Measurements from ENCODE around the gene NUP210. TPM values are rescaled to one million over a fixed set of nuclear protein-coding genes. Genes with fewer than 3 reads are reported as not detected.
"Not testable (repeated sequence)": the region's sequence is repeated elsewhere in the genome, so short reads cannot be mapped to it uniquely, and the experiment has no call there.

NUP210 gene
- total RNA-seq, 4 donors from 2014 or later: 9.8 to 24.6 (median 17.7) TPM

DNA sequence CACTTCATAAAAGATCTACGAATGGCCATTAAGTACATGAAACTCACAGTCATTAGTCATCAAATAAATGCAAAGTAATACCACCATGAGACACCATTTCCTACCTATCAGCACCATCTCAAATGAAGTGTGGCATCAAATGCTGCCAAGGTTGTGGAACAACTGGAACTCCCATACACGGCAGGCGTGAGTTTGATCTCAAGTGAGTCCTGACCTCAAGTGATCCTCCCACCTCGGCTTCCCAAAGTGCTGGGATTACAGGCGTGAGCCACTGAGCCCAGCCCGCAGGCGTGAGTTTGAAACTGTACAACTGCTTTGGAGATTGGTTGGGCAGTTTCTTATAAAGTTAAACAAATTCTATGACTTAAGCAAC lies 31.2 kb upstream of the NUP210 start:
- DNase-seq: peak; percentile 18 to 43
- 4 to 13% methylated on average over 7 of the region's 7 CpGs for WGBS, 2 donors
- intact Hi-C loops (cut with DNase I): loop anchor here (5.0 kb wide), 1 partner anchor 359 kb away; no protein-coding TSS in a partner anchor

DNA sequence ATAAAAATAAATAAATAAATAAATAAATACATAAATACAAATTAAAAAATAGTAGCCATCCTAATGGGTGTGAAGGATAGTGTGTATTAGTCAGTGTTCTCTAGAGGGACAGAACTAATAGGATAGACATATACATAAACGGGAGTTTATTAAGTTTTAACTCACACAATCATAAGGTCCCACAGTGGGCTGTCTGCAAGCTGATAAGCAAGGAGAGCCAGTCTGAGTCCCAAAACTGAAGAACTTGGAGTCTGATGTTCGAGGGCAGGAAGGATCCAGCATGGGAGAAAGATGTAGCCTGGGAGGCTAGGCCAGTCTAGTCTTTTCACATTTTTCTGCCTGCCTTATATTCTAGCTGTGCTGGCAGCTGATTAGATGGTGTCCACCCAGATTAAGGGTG lies 22.8 kb upstream of the NUP210 start:
- H3K27me3 ChIP-seq; DNase-seq; H3K4me3 ChIP-seq (replicated peaks in 1 of 3); H3K9me3 ChIP-seq; intact Hi-C loops (cut with DNase I); H3K4me1 ChIP-seq; H3K36me3 ChIP-seq; H3K27ac ChIP-seq: not testable (repeated sequence)
- 91 to 97% methylated on average over 2 of the region's 2 CpGs for WGBS, 2 donors

More for the DNA sequence above, 31.2 kb upstream of the NUP210 start:
- TF ChIP-seq, protein P1, sequence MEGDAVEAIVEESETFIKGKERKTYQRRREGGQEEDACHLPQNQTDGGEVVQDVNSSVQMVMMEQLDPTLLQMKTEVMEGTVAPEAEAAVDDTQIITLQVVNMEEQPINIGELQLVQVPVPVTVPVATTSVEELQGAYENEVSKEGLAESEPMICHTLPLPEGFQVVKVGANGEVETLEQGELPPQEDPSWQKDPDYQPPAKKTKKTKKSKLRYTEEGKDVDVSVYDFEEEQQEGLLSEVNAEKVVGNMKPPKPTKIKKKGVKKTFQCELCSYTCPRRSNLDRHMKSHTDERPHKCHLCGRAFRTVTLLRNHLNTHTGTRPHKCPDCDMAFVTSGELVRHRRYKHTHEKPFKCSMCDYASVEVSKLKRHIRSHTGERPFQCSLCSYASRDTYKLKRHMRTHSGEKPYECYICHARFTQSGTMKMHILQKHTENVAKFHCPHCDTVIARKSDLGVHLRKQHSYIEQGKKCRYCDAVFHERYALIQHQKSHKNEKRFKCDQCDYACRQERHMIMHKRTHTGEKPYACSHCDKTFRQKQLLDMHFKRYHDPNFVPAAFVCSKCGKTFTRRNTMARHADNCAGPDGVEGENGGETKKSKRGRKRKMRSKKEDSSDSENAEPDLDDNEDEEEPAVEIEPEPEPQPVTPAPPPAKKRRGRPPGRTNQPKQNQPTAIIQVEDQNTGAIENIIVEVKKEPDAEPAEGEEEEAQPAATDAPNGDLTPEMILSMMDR (IDR thresholded peaks at IDR 0.05): no peak
- no peak for TF ChIP-seq POLR2A (IDR thresholded peaks at IDR 0.05)
- Histone ChIP-seq H3K4me1 (peaks cover 0 to 5% of the 10 kb centered on the region in 2 donors), H3K9me3 (no peaks in the 10 kb centered on the region), H3K27me3 (no peaks in the 10 kb centered on the region), H3K4me3 (replicated peaks in 1 of 3) (peak overlapping the region; percentile 25 to 65 (median 43)), H3K27ac (peak overlapping the region in 1 of 3 donors; percentile 88), H3K36me3 (no peaks in the 10 kb centered on the region)

DNA sequence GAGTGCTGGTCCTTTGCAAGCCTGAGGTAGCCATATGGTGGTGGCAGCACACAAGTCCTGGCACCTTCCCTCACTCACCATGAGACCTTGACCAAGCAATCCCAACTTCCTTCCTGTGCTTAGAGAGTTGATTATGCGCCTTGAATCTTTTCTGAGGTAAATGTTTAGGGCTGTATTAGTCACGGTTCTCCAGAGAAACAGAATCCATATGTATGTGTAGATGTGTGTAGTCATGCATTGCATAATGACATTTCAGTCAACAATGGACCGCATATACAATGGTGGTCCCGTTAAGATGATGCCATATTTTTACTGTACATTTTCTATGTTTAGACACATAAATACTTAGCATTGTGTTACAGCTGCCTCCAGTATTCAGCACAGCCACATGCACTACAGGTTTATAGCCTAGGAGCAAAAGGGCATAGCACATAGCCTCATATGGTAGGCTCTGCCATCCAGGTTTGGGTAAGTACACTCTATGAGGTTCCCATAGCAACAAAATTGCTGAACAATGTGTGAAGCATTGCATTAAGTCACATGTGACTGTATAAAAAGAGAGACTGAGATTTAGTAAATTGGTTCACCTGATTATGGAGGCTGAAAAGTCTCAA lies 20.2 kb upstream of the NUP210 start:
- 72 to 73% methylated on average over 4 of the region's 4 CpGs for WGBS, 2 donors
- no peak for TF ChIP-seq POLR2A (IDR thresholded peaks at IDR 0.05)
- TF ChIP-seq, protein P1 (IDR thresholded peaks at IDR 0.05): no peak
- Histone ChIP-seq H3K4me3 (replicated peaks in 1 of 3) (no peak overlapping the region), H3K27me3 (no peaks in the 10 kb centered on the region), H3K4me1 (no peaks in the 10 kb centered on the region), H3K36me3 (no peaks in the 10 kb centered on the region), H3K27ac (no peak overlapping the region), H3K9me3 (no peaks in the 10 kb centered on the region)
- no peak for DNase-seq
- intact Hi-C loops (cut with DNase I): no loop called here

DNA sequence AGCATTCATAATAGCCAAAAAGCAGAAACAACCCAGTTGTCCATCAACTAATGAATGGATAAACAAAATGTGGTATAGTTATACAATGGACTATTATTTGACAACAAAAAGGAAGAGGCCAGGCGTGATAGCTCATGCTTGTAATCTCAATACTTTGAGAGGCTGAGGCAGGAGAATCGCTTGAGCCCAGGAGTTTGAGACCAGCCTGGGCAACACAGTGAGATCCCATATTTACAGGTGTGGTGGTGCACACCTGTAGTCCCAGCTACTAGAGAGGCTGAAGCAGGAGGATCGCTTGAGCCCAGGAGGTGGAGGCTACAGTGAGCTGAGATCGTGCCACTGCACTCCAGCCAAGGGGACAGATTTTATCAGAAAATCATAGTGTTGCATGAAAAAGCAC lies 16.1 kb upstream of the NUP210 start:
- intact Hi-C loops (cut with DNase I): not testable (repeated sequence)

DNA sequence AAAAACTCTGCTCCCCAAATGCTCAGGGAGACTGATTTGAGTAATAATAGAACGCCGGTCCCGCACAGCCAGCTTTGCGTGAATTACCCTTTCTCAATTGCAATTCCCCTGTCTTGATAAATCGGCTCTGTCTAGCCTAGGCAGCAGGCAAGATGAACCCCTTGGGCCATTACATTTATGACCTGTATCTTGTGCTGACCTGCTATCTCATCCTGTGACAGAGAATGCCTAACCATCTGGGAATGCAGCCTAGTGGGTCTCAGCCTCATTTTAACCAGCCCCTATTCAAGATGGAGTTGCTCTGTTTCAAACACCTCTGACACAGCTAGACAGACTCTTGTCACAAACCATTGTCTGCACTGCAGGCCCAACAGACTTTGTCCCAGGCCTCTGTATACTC lies 13.8 kb upstream of the NUP210 start:
- 71 to 80% methylated on average over 5 of the region's 5 CpGs for WGBS, 2 donors
- Histone ChIP-seq H3K9me3 (no peaks in the 10 kb centered on the region), H3K36me3 (no peaks in the 10 kb centered on the region), H3K4me3 (replicated peaks in 1 of 3) (no peak overlapping the region), H3K27ac (no peak overlapping the region), H3K27me3 (no peaks in the 10 kb centered on the region), H3K4me1 (no peaks in the 10 kb centered on the region)
- intact Hi-C loops (cut with DNase I): no loop called here
- DNase-seq: no peak
- TF ChIP-seq, protein P1 (IDR thresholded peaks at IDR 0.05): no peak
- no peak for TF ChIP-seq POLR2A (IDR thresholded peaks at IDR 0.05)

More for the DNA sequence above, 16.1 kb upstream of the NUP210 start:
- WGBS, 2 donors: 85 to 92% methylated on average over 4 of the region's 4 CpGs
- not testable (repeated sequence) for H3K27me3 ChIP-seq; H3K27ac ChIP-seq; H3K4me3 ChIP-seq (replicated peaks in 1 of 3); DNase-seq; H3K4me1 ChIP-seq; H3K9me3 ChIP-seq; H3K36me3 ChIP-seq

DNA sequence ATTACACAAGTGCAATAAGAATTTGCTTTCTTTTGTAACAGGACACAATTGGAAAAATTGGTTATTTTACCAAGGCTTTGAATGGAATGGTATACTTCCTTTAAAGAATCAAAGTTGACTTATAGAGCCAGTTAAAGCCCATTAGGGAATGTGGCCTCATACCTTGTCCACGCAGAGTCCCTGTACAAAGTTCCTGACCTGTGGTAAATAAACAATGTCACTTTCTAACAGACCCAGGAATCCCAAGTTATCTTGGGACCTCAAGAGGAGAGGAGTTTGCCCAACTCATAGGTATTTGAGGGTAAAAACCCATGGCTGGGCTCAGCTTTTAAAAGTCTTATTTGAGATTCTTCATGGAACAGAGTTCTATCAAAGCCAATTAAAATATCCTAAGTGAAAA lies 12.0 kb upstream of the NUP210 start:
- Histone ChIP-seq H3K27ac (no peak overlapping the region), H3K9me3 (no peaks in the 10 kb centered on the region), H3K36me3 (no peaks in the 10 kb centered on the region), H3K4me3 (replicated peaks in 1 of 3) (no peak overlapping the region), H3K4me1 (no peaks in the 10 kb centered on the region), H3K27me3 (no peaks in the 10 kb centered on the region)
- no peak for TF ChIP-seq POLR2A (IDR thresholded peaks at IDR 0.05)
- TF ChIP-seq, protein P1 (IDR thresholded peaks at IDR 0.05): no peak
- 24 to 74% methylated on average over 1 of the region's 1 CpG for WGBS, 2 donors
- intact Hi-C loops (cut with DNase I): no loop called here
- no peak for DNase-seq

DNA sequence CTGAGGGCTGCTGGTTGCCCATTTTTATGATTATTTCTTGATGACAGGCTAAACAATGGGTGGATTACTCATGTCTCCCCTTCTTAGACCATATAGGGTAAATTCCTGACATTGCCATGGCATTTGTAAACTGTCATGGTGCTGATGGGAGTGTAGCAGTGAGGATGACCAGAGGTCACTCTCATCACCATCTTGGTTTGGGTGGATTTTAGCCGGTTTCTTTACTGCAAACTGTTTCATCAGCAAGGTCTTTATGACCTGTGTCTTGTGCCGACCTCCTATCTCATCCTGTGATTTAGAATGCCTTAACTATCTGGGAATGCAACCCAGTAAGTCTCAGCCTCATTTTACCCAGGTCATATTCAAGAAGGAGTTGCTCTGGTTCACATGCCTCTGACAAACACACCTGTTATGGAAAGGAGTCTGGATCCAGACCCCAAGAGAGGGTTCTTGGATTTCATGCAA lies 10.3 kb upstream of the NUP210 start:
- intact Hi-C loops (cut with DNase I); DNase-seq; H3K4me3 ChIP-seq (replicated peaks in 1 of 3); H3K4me1 ChIP-seq; H3K27me3 ChIP-seq; H3K27ac ChIP-seq; H3K36me3 ChIP-seq; H3K9me3 ChIP-seq: not testable (repeated sequence)
- WGBS, 2 donors: 87 to 91% methylated on average over 2 of the region's 2 CpGs

Data from thyroid gland (tissue), 4 donors.